Stimulated activated naive CD8-positive, alpha-beta T cell treated with anti-CD3 and anti-CD28 coated beads, Interleukin-15, Interleukin-2, amounts not matched to agents 100 ng/mL and 50 ng/mL, for 24 hours (primary cell): ENCODE results near the gene TENT5C.
A peak's percentile ranks its signal among the peaks of the same experiment; 100 is the strongest.
"Not testable (repeated sequence)": the region's sequence is repeated elsewhere in the genome, so short reads cannot be mapped to it uniquely, and the experiment has no call there.

Experiments used
- H3K27ac Mint-ChIP-seq: one replicate; pipeline ENCODE4 v1.8.0; 2021; ENCODE audit warnings: mild to moderate bottlenecking, mixed read lengths
- H3K27me3 Mint-ChIP-seq: one replicate; pipeline ENCODE4 v1.8.0; 2021; ENCODE audit warnings: mixed read lengths
- H3K36me3 Mint-ChIP-seq: one replicate; pipeline ENCODE4 v1.8.0; 2021; ENCODE audit warnings: low read depth, mixed read lengths
- H3K4me1 Mint-ChIP-seq: one replicate; pipeline ENCODE4 v1.8.0; 2021; ENCODE audit warnings: low read depth, mixed read lengths
- H3K4me3 Mint-ChIP-seq: one replicate; pipeline ENCODE4 v1.8.0; 2021; ENCODE audit warnings: mild to moderate bottlenecking, mixed read lengths
- H3K9me3 Mint-ChIP-seq: one replicate; pipeline ENCODE4 v1.8.0; 2021; ENCODE audit warnings: mixed read lengths

TENT5C gene

GRCh38 chr1:117605774-117606648 lies at the start of gene TENT5C:
Gene TENT5C (plus strand): TSS chr1:117606048. CDS start chr1:117622869, 16,821 bp downstream.
- H3K4me3 Mint-ChIP-seq, result peak within 1 kb of the TSS; percentile 95
- peaks cover 39% of the 10 kb centered on the region for H3K4me1 Mint-ChIP-seq
- H3K9me3 Mint-ChIP-seq, result no peaks in the 10 kb centered on the region
- H3K27me3 Mint-ChIP-seq, result no peaks in the 10 kb centered on the region
- H3K27ac Mint-ChIP-seq, result peak within 1 kb of the TSS; percentile 94
- H3K36me3 Mint-ChIP-seq, result no peaks in the 10 kb centered on the region

- H3K36me3 Mint-ChIP-seq, result no peaks in the 10 kb centered on the region
These were observed 49.5 kb upstream of the TENT5C start for GRCh38 chr1:117556341-117556740.

GRCh38 chr1:117556976-117557375 lies 48.9 kb upstream of the TENT5C start:
- no peaks in the 10 kb centered on the region for H3K36me3 Mint-ChIP-seq
- H3K27ac Mint-ChIP-seq, result no peak overlapping the region
- H3K4me1 Mint-ChIP-seq, result no peaks in the 10 kb centered on the region
- H3K4me3 Mint-ChIP-seq, result no peak overlapping the region
- H3K9me3 Mint-ChIP-seq, result peaks cover 8% of the 10 kb centered on the region
- H3K27me3 Mint-ChIP-seq, result no peaks in the 10 kb centered on the region

More at GRCh38 chr1:117556341-117556740, 49.5 kb upstream of the TENT5C start:
- H3K27ac Mint-ChIP-seq, result no peak overlapping the region
- no peak overlapping the region for H3K4me3 Mint-ChIP-seq
- no peaks in the 10 kb centered on the region for H3K27me3 Mint-ChIP-seq
- H3K9me3 Mint-ChIP-seq, result peaks cover 8% of the 10 kb centered on the region
- no peaks in the 10 kb centered on the region for H3K4me1 Mint-ChIP-seq

- H3K36me3 Mint-ChIP-seq, H3K27me3 Mint-ChIP-seq, H3K4me1 Mint-ChIP-seq, H3K4me3 Mint-ChIP-seq, H3K27ac Mint-ChIP-seq, H3K9me3 Mint-ChIP-seq: not testable (repeated sequence)
These were observed 47.4 kb upstream of the TENT5C start for GRCh38 chr1:117558451-117558850.

- H3K27ac Mint-ChIP-seq, result no peak overlapping the region
- peaks cover 8% of the 10 kb centered on the region for H3K9me3 Mint-ChIP-seq
- H3K27me3 Mint-ChIP-seq, result no peaks in the 10 kb centered on the region
- no peaks in the 10 kb centered on the region for H3K4me1 Mint-ChIP-seq
- no peaks in the 10 kb centered on the region for H3K36me3 Mint-ChIP-seq
- H3K4me3 Mint-ChIP-seq, result no peak overlapping the region
These were observed 46.7 kb upstream of the TENT5C start for GRCh38 chr1:117559139-117559538.

GRCh38 chr1:117559985-117560384 lies 45.9 kb upstream of the TENT5C start:
- Mint-ChIP-seq H3K27me3 (peaks cover 4% of the 10 kb centered on the region), H3K4me3 (no peak overlapping the region), H3K4me1 (no peaks in the 10 kb centered on the region), H3K36me3 (no peaks in the 10 kb centered on the region), H3K27ac (no peak overlapping the region), H3K9me3 (peaks cover 8% of the 10 kb centered on the region)

GRCh38 chr1:117561071-117561470 lies 44.8 kb upstream of the TENT5C start:
- peaks cover 8% of the 10 kb centered on the region for H3K9me3 Mint-ChIP-seq
- no peak overlapping the region for H3K27ac Mint-ChIP-seq
- no peaks in the 10 kb centered on the region for H3K36me3 Mint-ChIP-seq
- H3K4me1 Mint-ChIP-seq, result no peaks in the 10 kb centered on the region
- peaks cover 4% of the 10 kb centered on the region for H3K27me3 Mint-ChIP-seq
- no peak overlapping the region for H3K4me3 Mint-ChIP-seq

- Mint-ChIP-seq H3K27ac (no peak overlapping the region), H3K27me3 (peaks cover 4% of the 10 kb centered on the region), H3K4me3 (no peak overlapping the region), H3K9me3 (peaks cover 8% of the 10 kb centered on the region), H3K4me1 (no peaks in the 10 kb centered on the region), H3K36me3 (no peaks in the 10 kb centered on the region)
These were observed 44.3 kb upstream of the TENT5C start for GRCh38 chr1:117561551-117561950.

- Mint-ChIP-seq H3K4me1 (no peaks in the 10 kb centered on the region), H3K36me3 (no peaks in the 10 kb centered on the region), H3K27ac (no peak overlapping the region), H3K27me3 (peaks cover 4% of the 10 kb centered on the region), H3K4me3 (no peak overlapping the region), H3K9me3 (peaks cover 8% of the 10 kb centered on the region)
These were observed 43.0 kb upstream of the TENT5C start for GRCh38 chr1:117562581-117563491.

- Mint-ChIP-seq H3K36me3 (no peaks in the 10 kb centered on the region), H3K9me3 (peaks cover 8% of the 10 kb centered on the region), H3K27ac (no peak overlapping the region), H3K4me1 (no peaks in the 10 kb centered on the region), H3K4me3 (no peak overlapping the region), H3K27me3 (peaks cover 4% of the 10 kb centered on the region)
These were observed 42.4 kb upstream of the TENT5C start for GRCh38 chr1:117563492-117563875.

- no peak overlapping the region for H3K27ac Mint-ChIP-seq
- no peaks in the 10 kb centered on the region for H3K36me3 Mint-ChIP-seq
- no peaks in the 10 kb centered on the region for H3K4me1 Mint-ChIP-seq
- peaks cover 4% of the 10 kb centered on the region for H3K27me3 Mint-ChIP-seq
- H3K9me3 Mint-ChIP-seq, result peaks cover 4% of the 10 kb centered on the region
- H3K4me3 Mint-ChIP-seq, result no peak overlapping the region
These were observed 41.4 kb upstream of the TENT5C start for GRCh38 chr1:117564227-117565075.

- Mint-ChIP-seq H3K4me3 (no peak overlapping the region), H3K27me3 (peaks cover 4% of the 10 kb centered on the region), H3K27ac (no peak overlapping the region)
These were observed 40.7 kb upstream of the TENT5C start for GRCh38 chr1:117565076-117565556.

GRCh38 chr1:117565745-117566455 lies 39.9 kb upstream of the TENT5C start:
- no peaks in the 10 kb centered on the region for H3K4me1 Mint-ChIP-seq
- H3K9me3 Mint-ChIP-seq, result no peaks in the 10 kb centered on the region
- no peaks in the 10 kb centered on the region for H3K36me3 Mint-ChIP-seq
- H3K27me3 Mint-ChIP-seq, result peaks cover 4% of the 10 kb centered on the region
- H3K4me3 Mint-ChIP-seq, result no peak overlapping the region
- H3K27ac Mint-ChIP-seq, result no peak overlapping the region

More at GRCh38 chr1:117565076-117565556, 40.7 kb upstream of the TENT5C start:
- no peaks in the 10 kb centered on the region for H3K9me3 Mint-ChIP-seq
- H3K36me3 Mint-ChIP-seq, result no peaks in the 10 kb centered on the region
- H3K4me1 Mint-ChIP-seq, result no peaks in the 10 kb centered on the region

GRCh38 chr1:117566556-117566955 lies 39.3 kb upstream of the TENT5C start:
- Mint-ChIP-seq H3K27me3 (peaks cover 4% of the 10 kb centered on the region), H3K9me3 (no peaks in the 10 kb centered on the region), H3K4me1 (no peaks in the 10 kb centered on the region), H3K36me3 (no peaks in the 10 kb centered on the region), H3K27ac (no peak overlapping the region), H3K4me3 (no peak overlapping the region)
